Endothelial cell of umbilical vein (primary cell): ENCODE results near the gene LRRC43.

Experiments used
- EZH2 ChIP-seq: IDR thresholded peaks from 2 replicates; pipeline ENCODE4 v1.6.1; 2012; ENCODE audit warnings: borderline replicate concordance, low read depth, mild to moderate bottlenecking, moderate library complexity, low read length, inconsistent platforms; ENCODE audit not compliant: severe bottlenecking
- FOS ChIP-seq: IDR thresholded peaks from 2 replicates; pipeline ENCODE4 v1.6.1; 2011; ENCODE audit warnings: mild to moderate bottlenecking, low read length, moderate library complexity, borderline replicate concordance; ENCODE audit not compliant: insufficient read depth
- GATA2 ChIP-seq: IDR thresholded peaks from 2 replicates; pipeline ENCODE4 v1.7.0; 2011; ENCODE audit warnings: low read depth, mild to moderate bottlenecking, moderate library complexity, mixed read lengths, low read length; ENCODE audit not compliant: insufficient read length, insufficient read depth
- JUN ChIP-seq: IDR thresholded peaks from 2 replicates; pipeline ENCODE4 v1.6.1; 2011; ENCODE audit warnings: borderline replicate concordance, low read depth; ENCODE audit not compliant: insufficient read length, insufficient read depth
- MYC ChIP-seq: IDR thresholded peaks from one replicate; pipeline ENCODE4 v1.6.1; 2011; ENCODE audit warnings: mild to moderate bottlenecking, low read depth, low read length
- POLR2A ChIP-seq: IDR thresholded peaks from 2 replicates; pipeline ENCODE4 v1.6.1; 2012; ENCODE audit warnings: low read depth, mild to moderate bottlenecking, control low read depth, low read length
- POLR2AphosphoS5 ChIP-seq: IDR thresholded peaks from 2 replicates; pipeline ENCODE4 v1.6.1; 2012; ENCODE audit warnings: low read depth, mild to moderate bottlenecking, control low read depth, low read length, moderate library complexity; ENCODE audit not compliant: insufficient read depth
- TF ChIP-seq, protein P1 (sequence below), 2 donors: IDR thresholded peaks; 1 replicate in 1 of 2; 2 replicates in 1 of 2; pipeline ENCODE4 v1.5.1; 2011; ENCODE audit warnings: low read length in 2 of 2, mild to moderate bottlenecking in 2 of 2, moderate library complexity in 2 of 2, control low read depth in 1 of 2, inconsistent platforms in 1 of 2, low read depth in 1 of 2; ENCODE audit not compliant: insufficient read depth in 1 of 2; ENCODE audit errors: extremely low read depth in 1 of 2
- TF ChIP-seq, protein P2 (sequence below): IDR thresholded peaks from 2 replicates; pipeline ENCODE4 v1.6.1; 2011; ENCODE audit not compliant: insufficient read depth, insufficient read length

DNA sequence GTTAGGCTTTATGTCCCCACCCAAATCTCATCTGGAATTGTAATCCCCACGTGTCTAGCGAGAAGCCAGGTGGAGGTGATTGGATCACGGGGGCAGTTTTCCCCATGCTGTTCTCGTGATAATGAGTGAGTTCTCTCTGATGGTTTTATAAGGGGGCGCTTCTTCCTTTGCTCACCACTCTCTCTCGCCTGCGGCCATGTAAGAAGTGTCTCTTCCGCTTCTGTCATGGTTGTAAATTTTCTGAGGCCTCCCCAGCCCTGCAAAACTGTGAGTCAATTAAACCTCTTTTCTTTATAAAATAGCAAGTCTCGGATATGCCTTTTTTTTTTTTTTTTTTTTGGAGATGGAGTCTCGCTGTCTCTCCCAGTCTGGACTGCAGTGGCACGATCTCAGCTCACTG, 22.2 kb upstream of the LRRC43 start:
- TF ChIP-seq POLR2A (no peak), JUN (no peak), EZH2 (no peak), MYC (no peak), POLR2AphosphoS5 (no peak), GATA2 (no peak), FOS (no peak)
- TF ChIP-seq, protein P1, sequence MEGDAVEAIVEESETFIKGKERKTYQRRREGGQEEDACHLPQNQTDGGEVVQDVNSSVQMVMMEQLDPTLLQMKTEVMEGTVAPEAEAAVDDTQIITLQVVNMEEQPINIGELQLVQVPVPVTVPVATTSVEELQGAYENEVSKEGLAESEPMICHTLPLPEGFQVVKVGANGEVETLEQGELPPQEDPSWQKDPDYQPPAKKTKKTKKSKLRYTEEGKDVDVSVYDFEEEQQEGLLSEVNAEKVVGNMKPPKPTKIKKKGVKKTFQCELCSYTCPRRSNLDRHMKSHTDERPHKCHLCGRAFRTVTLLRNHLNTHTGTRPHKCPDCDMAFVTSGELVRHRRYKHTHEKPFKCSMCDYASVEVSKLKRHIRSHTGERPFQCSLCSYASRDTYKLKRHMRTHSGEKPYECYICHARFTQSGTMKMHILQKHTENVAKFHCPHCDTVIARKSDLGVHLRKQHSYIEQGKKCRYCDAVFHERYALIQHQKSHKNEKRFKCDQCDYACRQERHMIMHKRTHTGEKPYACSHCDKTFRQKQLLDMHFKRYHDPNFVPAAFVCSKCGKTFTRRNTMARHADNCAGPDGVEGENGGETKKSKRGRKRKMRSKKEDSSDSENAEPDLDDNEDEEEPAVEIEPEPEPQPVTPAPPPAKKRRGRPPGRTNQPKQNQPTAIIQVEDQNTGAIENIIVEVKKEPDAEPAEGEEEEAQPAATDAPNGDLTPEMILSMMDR (IDR thresholded peaks at IDR 0.05; ENCODE audit: extremely low read depth in 1 of 2, insufficient read depth in 1 of 2, low read depth in 1 of 2, low read length in 2 of 2) = no peak
- TF ChIP-seq, protein P2, sequence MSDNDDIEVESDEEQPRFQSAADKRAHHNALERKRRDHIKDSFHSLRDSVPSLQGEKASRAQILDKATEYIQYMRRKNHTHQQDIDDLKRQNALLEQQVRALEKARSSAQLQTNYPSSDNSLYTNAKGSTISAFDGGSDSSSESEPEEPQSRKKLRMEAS = no peak
